ENCODE data around the gene PLCL1.

PLCL1 gene

DNA sequence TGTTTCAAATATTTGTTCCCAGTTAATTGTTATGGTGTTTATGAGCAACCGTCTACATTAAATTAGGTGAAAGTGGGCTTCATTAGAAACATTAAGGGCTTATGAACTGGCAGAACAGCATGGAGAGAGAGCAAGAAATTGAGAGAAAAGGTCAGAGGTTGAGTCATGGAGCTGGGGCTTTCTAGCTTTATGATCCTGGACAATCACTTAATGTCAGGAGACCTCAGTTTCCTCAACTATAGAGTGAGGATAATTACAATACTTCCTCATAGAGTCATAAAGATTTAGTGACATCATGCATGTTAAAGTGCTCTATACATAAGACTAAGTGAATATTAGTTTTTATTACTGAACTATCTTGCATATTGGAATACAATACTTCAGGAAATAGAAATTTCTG, 83.9 kb downstream of the PLCL1 start:
- DNase-seq (ENCODE audit: low read depth) = no peak

DNA sequence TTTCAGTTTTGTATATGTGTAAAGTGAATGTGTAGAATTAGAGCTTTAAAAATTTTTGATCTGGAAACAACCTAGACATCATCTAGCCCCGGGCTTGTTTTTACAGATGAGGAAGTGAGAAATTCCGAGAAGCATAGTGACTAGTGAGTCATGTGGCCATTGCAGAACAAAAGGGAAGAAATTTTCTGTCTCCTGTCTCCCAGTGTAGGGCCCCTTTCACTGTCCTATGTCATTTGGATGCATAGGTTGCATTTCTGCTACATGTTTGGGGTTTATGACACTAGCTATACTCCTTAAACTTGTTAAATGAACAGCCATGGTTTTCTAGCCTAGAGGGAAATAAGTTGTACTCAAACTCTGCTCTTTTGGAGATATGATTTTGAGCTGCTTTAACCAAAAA, 84.6 kb downstream of the PLCL1 start:
- DNase-seq (ENCODE audit: low read depth) = no peak

DNA sequence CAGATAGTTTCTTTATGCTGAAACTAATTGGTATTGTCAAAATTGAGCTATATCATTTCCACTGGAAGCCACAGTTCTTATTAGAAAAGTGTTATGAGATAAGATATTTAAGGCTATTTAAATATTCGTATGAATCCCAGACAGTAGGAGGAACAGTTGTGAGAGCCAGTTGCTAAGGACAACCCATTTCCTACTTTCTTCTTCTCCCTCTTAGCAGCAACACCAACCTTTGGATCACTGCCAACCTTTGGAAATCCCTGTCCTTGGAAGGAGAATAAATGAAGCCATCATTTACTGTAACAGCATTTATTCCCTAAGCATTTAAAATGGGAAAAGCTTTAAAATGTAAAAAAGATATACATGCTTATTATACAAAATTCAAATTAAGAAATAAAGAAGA, 85.8 kb downstream of the PLCL1 start:
- DNase-seq (ENCODE audit: low read depth) = no peak

DNA sequence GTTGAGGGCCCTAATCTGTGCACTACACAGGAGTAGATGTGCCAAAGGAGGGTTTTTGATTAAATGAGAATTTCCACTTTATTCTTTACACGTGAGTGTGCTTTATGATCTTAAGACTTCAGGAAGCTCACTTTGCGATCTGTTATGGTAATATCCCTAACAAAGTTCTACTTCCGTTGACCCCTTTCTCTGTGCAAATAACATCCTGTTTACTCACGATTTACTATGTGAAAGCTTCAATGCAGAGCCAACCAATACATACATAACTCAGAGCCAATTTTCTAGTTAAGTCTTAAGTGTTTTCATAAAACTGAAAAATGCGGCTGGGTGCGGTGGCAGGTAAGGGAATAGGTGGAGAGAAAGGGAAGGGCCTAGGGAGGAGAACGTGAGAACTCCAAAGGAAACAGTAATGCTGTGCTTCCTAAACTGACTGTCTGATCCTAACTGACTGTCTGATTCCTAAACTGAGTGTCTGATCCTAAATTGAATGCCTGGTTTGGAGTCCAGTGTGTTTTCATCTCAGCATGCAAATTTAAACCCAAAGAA, 87.6 kb downstream of the PLCL1 start:
- no peak for DNase-seq (ENCODE audit: low read depth)

DNA sequence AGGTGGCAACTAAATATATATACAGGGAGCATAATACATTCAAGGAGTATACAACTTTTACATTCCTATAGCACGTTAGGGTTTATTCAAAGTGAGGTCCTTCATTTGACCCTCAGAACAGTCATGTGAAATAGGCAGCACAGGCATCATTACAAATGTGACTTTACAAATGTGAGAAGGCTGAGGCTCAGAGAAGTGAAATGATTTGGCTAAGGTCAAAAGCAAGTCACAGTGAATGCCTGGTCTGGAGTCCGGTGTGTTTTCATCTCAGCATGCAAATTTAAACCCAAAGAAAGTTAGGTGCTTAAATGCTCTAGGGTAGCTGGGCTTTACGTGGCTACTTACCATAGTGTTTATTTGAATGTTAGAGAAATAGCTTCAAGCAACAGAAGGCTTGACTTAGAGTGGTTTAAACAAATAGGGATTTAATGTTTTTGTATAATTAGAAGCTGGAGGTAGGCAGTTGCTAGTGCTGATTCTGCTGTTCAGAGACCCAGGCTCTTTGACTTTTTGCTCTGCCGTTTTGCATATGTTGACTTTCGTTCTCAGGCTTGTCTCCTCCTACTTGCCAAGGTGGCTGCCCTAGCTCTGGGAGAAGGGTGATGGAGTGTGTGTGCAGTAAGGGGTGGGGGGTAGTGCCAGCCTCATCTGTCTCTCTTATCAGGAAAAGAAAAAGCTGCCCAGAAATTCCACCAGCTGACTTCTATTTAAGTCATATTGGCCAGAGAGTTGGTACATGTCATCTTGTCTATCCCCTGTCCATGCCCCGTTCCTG, 89.2 kb downstream of the PLCL1 start:
- no peak for DNase-seq (ENCODE audit: low read depth)

DNA sequence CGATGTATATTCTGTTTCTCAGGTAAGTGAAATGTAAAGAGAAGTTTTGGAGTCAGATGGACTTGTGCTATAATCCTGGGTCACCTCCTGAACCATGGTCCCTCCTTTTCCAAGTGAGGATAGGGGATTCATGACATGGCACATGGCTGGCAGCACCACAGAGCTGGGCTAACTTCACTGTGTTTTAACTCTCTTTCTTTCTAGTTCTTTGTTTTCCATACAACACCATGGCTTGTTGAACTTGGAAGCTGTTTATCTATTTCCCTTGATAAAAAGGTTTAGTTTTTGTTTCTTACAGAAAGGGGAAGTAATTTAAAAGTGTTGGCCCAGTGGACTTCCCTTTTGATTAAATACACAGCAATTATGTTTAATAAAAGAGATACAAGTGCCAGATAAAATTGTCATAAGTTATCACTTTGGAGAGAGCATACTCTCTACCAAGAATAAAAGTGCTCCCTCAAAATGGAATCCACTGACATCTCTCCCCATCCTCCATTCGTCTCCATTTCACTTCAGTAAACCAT, 90.4 kb downstream of the PLCL1 start:
- DNase-seq (ENCODE audit: low read depth) = no peak

DNA sequence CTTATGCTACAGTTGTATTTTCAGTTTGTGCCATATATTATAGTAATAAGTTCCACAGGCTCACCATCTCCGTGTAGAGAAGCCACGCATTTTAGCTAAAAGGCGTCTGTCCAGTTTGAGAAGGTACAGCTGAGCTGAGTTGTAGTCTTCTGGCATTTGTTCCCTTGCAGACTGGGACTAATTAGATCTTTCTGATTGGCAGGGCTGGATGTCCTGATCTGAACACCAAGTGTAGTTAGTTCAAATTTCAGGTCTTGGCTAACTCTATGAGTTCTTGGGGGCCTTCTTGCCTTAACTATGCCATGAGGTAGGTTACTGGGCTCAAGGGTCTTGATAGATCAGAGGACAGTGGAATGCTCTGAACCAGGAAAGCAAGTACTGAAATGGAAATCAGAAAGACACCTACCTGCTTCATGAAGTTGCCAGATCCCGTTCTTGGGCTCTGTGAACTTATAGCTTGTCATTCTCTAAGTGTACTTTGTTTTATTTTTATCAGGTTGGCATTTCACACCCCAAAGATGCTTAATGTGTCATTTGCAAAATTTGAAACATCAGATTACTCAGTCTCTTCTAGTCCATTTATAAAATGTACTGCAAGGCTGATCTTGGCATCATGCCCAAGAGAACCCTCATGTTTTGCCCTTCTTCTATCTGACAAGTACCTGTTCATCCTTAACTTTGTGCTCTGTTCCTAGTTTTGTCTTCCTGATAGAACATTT, 93.7 kb downstream of the PLCL1 start:
- DNase-seq (ENCODE audit: low read depth) = no peak

DNA sequence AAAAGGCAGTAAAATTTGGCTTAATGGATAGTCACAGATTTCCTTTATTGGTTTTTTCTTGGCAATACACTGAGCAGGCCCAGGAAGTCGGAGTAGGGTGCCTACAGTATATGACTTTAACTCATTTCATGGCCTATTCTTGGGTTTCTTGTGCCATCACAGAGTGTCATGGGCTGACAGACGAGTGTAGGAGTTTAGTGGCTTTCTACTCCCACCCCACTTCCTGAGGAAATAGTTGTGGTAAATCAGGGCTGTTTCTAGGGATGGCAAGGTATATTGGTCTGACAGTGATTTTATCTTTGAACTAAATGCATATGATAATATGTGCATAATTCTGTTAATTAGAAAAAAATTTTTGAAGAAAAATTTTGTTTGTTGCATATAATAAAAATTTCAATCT, 100.1 kb downstream of the PLCL1 start:
- no peak for DNase-seq (ENCODE audit: low read depth)

DNA sequence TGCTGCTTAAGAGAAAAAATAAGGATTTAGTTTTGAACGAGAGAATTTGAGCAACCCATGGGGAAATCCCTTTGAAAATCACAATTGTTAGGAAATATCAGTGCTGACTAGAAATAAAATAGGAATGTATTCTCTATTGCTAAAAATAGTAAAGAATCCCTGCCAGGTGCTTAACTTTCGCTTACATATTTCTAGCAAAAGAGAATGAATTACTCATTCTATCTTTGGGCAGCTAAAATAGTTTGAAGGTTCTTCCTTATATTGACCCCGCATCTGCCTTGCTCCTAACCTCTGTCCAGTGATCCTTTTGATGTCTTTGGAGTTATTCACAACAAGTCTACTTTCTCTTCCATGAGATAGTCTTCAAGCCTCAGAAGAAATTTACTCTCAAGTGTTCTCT, 103.8 kb downstream of the PLCL1 start:
- no peak for DNase-seq (ENCODE audit: low read depth)

DNA sequence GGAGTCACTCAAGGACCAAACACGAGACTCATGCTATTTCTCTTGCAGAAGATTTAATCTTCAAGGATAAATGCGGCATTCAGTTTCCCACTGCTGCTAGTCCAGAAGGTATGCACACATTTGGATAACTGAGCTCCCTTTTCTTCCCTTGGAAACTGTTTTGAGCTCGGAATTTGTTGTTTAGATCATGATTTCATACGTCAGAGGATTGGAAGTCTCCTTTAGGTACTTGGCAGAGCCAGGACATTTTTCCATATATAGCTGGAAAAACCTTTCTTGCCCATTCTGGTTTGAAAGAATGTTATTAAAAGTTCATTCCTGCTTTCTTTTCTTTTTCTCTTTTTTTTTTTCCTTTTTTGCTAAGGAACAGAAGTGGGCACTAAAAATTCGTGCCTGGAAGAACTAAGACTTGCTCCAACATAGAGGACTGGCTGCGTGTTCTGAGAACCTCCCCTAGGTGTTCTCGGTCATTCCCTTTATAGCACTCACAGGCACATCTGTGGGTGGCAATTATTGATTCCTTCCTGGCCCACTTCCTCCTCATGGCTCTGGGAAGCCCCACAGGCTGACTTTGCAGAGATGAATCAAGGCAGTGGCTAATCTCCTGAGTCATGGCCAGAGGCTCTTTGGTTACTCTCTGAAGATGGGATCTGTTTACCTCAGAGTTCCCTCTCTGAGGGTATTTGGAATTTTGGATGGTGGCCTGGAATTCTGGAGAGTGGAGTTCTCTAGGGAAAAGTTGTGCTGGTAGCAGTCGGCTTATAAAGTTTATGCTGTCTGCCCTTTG, 104.8 kb downstream of the PLCL1 start:
- DNase-seq (ENCODE audit: low read depth) = no peak

DNA sequence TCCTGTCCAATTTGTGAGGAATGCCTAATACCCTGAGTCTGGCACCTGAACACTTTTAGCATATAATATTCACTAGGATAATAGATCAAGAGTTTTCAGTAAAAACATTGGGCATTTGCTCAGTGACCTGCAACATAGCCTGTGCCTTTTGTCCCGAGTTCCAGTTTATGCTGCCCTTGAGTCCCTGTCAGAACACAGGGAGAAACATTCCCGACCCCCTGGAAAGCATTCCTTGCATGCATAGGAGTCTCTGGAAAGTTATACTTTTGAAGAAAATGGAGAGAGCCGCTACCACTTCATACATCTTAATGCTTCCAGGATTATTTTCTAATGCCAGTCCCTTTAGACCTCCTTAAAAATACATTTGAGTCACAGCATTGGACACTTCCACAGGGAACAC, 107.3 kb downstream of the PLCL1 start:
- DNase-seq (ENCODE audit: low read depth) = no peak

DNA sequence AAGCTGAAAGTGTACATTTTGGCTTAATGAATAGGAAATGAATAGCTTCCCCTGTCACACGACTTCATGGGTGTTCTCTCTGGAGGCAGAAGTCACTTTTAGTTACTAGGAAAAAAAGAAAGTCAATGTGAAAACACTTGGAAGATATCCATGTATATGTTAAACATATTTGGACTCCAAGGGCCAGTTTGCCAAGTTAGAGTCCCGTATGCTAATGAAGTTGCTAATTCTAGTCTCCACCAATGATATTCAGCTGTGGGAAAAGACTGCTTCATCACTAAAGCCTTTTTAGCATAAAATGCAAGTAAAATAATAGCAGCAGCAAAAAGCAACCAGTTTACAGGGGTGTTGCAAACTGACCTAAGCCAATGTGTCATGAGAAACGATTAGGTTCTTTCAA, 108.7 kb downstream of the PLCL1 start:
- DNase-seq (ENCODE audit: low read depth) = no peak

DNA sequence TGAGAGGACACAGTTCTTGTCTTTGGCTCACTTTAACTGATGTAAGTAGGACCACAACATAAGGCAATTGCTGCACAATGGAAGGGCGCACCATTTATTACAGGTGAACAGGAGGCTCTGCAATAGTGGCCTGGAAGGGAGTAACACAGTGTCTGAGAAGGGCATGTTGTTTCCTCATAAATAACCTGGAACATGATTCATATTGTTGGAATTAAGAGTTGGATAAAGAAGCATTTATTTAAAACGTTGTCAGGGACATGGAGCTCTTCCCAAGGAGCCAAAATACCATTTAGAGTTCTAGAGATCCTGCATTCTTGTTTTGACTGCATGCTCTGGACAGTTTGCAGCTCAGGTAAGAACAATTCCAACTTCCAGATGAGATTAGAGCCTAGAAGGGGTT, 110.4 kb downstream of the PLCL1 start:
- DNase-seq (ENCODE audit: low read depth) = no peak

DNA sequence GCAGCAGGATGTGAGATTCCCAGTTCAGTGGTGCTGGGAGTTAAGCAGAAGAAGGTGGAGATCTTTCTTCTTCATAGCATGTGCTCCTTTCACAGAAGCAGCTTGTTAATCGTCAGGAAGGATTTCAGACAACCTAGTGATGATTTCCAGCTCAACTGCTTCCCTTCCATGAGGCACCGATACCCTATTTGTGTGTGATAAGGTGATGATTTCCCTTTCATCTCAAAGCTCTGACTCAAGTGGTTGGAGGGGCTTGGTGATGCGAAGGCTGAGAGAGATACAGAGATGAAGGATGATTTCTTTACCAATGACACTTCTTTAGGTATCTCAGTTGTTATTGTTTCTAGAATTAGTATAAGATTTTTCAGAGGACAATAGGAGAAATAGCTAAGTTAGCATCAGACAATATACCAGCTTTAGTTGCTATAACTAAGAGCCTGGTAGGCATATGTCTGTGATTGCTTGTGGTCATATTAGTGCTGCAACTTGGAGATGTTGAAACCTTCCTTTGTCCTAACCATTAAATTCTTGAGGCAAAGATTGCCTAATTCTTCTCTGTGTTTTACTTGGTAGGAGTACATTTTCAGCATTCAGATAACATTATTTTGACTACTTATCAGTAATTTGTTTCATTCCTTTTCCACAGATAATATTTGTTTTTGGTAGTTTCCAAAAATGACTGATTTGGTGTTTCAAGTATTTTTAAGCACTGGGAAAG, 111.3 kb downstream of the PLCL1 start:
- no peak for DNase-seq (ENCODE audit: low read depth)

DNA sequence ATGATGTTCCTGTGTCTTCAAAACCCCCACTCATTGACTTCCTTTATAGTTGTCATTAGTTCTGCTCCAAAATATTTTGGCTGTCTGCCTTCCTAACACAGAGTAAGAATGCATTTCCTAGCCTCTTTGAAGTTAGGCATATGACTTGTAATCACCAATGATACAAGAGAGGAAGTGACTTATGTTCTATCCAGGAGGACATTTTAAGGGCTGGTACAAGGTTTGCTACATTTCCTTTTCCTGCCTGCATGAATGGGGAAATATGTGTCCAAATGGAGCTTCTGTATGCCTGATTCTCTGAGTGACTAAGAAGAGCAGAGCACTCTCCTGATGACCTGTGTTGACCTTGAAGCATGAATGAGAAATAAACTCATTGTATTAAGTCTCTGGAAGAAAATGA, 115.1 kb downstream of the PLCL1 start:
- DNase-seq (ENCODE audit: low read depth) = no peak

DNA sequence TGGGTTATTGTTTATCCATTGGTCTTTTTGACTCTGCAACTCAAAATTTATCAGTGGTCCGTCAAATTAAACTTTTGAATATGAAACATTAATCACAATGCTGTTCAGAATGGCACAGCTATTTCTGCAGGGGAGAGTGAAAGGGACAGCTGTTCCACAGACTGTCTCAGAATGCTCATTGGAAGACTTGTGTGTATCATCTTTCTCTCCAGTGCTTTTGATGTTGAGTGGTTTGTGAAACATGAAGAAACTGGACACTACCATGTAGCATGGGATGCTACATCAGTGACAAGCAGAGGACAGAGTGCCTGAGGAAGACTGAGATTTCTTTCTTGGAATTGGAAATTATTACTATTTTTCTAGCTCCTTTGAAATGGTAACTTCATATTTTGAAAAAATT, 115.7 kb downstream of the PLCL1 start:
- no peak for DNase-seq (ENCODE audit: low read depth)

DNA sequence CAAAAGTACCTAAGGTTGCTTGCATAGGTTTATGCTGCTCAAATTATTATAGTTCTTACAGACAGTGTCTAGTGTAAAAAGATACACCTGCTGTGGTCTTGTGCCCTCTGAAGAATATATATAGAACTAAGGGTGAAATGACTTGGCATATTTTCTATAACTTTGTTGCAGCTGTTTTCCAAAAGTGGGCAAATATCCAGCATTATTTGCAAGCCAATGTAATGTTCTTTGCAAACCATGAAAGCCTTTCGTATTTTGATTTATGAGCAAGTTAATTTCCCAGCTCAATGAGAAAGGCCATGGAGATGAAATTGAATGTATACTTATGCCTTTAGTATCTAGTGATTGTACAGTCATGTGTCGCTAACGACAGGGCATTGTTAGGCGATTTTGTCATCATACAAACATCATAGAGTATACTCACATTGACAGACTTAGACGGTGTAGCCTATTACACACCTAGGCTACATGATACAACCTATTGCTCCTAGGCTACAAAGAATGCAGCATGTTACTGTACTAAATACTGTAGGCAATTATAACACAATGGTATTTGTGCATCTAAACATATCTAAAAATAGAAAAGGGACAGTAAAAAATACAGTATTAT, 116.3 kb downstream of the PLCL1 start:
- DNase-seq (ENCODE audit: low read depth) = no peak

DNA sequence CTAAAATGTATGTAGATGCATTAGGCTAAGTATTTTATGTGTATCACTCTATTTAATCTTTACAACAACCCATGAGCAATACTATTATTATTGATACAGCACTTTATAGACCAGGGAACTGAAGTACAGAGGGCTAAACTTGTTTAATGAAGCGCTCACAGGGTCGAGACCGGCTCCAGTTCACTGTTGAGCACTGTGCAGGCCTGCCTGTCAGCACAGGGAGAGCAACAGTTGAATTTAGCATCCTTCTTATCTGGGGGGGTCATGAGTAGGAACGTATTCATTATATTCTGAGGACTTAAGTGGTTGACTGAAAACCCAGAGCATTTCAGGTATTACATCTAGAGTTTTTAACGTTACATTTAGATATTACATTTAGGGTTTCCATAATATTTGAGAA, 120.1 kb downstream of the PLCL1 start:
- DNase-seq (ENCODE audit: low read depth) = no peak

DNA sequence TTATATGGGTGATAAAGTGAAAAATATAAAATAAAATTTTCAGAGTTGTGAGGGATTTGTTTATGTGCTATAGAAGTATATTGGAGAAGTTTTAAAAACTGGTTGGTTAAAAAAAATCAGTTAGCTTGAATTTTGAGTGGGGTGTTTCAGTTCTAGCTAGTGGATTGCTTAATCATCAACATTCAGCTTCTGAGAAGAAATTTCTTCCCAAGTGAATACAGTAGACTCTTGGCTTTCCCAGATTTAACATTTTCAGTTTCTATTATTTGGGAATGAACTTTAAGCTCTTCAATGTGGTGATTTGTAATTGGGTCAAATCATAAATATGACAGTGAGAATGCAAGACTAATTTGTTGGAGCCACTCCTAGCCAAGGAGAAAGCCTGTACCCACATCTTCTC, 120.8 kb downstream of the PLCL1 start:
- DNase-seq (ENCODE audit: low read depth) = no peak

DNA sequence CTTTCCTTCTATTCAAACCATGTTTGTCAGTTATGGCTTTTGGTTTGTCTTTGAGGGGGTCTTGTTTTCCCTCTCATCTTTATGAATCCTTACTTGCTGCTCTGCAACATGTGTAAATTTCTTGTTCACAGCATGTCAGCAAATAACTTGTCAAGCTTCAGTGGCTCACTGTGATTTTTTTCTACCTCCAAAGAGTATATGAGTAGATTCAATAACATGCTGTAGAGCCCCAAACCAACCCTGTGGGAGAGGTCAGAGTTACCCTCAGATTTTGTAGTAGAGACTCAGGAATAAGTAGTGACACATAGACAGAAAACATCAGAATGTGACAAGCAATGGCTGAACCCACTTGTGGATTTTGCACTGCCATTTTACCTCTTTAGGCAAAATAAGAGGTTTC, 121.6 kb downstream of the PLCL1 start:
- DNase-seq (ENCODE audit: low read depth) = no peak

DNA sequence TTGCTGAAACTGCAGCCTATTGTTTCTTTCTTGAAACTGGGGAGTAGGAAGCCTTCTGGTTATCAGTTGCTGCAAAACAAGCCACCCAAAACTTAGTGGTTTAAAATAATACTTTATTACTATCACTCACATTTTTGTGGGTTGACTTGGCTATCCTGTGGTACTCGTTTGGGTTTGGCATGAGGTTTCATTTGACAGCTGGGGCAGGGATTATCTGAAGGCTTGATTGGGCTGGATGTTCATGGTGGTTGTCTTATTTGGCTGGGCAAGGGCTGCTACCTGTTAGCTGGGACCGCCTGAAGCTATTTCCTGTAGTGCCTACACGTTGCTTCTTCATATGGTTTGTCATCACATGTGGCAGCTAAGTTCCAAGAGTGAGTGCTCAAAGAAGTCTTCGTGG, 122.3 kb downstream of the PLCL1 start:
- DNase-seq (ENCODE audit: low read depth) = peak; percentile 11

Measured in HS-27A (cell line).